Cardiac fibroblast (primary cell): ENCODE measurements around the gene EXD3.

ENCODE experiments used
- DNase-seq, 2 donors: peaks; one replicate each; pipeline versions ENCODE4 v3.0.0 to v3.0.0-alpha.2; 2010; ENCODE audit warnings: low read depth in 2 of 2
- H3K4me3 ChIP-seq, 2 donors: replicated peaks in 1 of 2; 1 replicate in 1 of 2; 2 replicates in 1 of 2; pipeline ENCODE4 v1.5.1; 2011; ENCODE audit warnings: low read depth in 2 of 2, low read length in 2 of 2, mild to moderate bottlenecking in 2 of 2, moderate library complexity in 1 of 2
- CTCF ChIP-seq: IDR thresholded peaks from one replicate; pipeline ENCODE4 v1.5.1; 2011; ENCODE audit warnings: low read depth, mild to moderate bottlenecking, low read length, inconsistent platforms

The EXD3 gene

GRCh38 chr9:137311986-137312851, 110.7 kb downstream of the EXD3 start:
- TF ChIP-seq CTCF: no peak
- no peak overlapping the region for H3K4me3 ChIP-seq
- no peak for DNase-seq

- no peak for TF ChIP-seq CTCF
- no peak overlapping the region for H3K4me3 ChIP-seq
- peak in 1 of 2 donors; percentile 32 for DNase-seq
Measured at GRCh38 chr9:137311171-137311985, 111.6 kb downstream of the EXD3 start.

GRCh38 chr9:137310189-137311052, 112.5 kb downstream of the EXD3 start:
- no peak for TF ChIP-seq CTCF
- H3K4me3 ChIP-seq: no peak overlapping the region
- DNase-seq: no peak

GRCh38 chr9:137309368-137310188, 113.4 kb downstream of the EXD3 start:
- H3K4me3 ChIP-seq: no peak overlapping the region
- no peak for TF ChIP-seq CTCF
- no peak for DNase-seq

GRCh38 chr9:137308057-137308619, 114.8 kb downstream of the EXD3 start:
- no peak for DNase-seq
- no peak for TF ChIP-seq CTCF
- H3K4me3 ChIP-seq: no peak overlapping the region
